HG03342 (cell line): ENCODE measurements around the gene REEP3.
"Not testable (repeated sequence)": the region's sequence is repeated elsewhere in the genome, so short reads cannot be mapped to it uniquely, and the experiment has no call there.

Experiments used
- ATAC-seq: cut with Tn5 transposase; IDR thresholded peaks from one replicate; pipeline ENCODE4 v1.9.1; 2021; ENCODE audit warnings: mild to moderate bottlenecking, moderate library complexity; ENCODE audit not compliant: unreplicated experiment

The REEP3 gene

DNA sequence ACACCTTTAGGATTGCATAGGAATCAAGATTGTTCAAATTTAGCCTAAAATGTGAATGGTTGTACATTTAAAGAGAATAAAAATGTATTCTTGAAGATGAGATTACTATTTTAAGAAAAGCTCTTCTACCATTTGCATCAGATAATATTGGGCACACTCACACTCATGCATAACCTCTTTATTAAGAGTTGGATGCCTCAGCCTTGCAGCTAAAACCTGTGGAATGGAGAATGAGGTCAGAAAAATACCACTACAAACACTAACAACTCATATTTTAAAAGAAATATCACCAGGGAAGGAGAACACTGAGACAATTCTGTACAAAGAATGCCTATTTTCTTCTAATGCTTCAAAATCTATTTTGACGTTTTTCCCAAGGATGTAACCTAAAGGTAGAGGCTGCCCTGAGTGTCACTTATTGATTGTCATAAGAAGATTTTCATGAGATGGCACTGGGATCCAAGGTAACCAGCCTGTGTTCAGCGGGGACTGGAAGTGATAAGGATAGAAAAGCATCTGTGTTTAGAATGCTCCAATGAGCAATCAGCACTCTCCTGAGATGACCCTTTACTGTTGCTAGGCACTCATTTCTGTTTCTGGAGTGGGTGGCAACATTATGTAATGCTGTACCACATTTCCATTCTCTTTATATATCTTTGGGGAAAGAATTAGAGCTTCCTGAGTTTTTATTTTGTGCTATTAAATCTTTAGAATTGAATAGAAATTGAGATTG is 26.6 kb downstream of the REEP3 start:
- ATAC-seq: no peak

DNA sequence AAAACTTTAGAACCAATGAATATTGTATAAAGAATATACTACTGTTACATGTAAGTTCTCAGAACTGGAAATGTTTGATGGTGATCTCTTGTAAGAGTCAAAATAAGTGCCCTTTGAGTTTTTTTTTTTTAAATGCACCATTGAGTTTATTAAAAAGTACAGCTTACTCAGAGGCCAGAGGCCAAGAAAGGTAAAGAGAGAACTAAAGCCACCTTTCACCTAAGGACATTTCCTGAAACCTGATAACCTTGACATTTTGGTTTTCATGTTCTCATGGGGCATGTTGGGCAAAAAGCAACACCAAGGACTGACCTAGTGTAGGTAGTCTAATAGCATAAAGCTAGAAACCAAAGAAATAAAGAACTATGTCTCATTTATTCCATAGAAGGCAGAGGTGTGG is 27.7 kb downstream of the REEP3 start:
- ATAC-seq: no peak

DNA sequence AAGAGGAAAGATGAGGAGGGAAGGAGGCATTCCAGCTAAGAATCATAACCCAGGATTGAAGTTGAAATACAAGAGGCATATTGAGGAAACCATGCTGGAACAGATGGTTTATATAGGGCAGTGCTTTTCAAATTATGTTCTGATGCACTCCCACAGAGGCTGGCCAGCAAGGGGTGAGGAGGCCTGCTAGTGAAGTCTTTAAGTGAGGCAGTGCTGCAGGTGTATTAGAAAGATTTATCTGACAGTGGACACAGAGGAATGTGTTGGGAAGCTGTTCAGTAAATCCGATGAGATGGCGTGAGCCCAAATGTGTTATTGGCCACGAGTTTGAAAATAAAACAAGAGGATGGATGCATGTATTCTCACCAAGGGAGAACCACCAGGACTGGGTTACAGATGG is 28.6 kb downstream of the REEP3 start:
- no peak for ATAC-seq

DNA sequence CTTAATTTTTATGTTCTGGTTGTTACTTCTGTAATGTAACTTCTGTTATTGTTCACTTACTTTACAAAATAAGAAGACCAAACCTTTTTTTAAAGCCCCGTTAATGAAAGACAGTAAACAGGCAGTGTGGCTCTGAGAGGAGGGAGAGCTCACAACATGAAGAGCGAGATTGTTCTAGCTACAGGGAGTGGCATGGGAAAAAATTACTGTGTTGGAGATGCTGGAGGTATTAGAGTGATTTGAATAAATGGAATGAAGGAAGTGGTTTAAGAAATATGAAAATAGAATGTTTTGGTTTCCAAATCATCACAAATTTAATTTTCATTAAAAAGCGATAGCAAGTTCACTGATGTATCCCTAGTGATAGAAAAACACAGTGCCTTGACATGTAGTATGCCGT is 31.8 kb downstream of the REEP3 start:
- no peak for ATAC-seq

DNA sequence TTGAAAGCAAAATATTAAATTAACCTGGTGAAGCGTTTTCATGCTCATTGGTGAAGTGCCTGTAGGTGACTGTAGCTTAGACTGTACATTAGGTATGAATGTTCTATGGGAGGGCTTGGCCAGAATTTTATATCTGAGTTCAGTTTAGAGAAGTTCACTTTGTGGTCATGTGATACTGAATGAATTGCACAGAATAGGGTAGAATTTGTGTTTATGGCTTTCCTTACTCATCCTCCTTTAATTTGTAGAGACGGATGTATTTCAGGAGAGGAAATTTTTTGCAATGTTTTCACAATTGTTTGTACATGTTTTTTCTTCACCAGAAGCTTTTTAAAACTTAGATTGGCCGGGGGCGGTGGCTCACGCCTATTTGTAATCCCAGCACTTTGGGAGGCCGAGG is 32.3 kb downstream of the REEP3 start:
- ATAC-seq: no peak

DNA sequence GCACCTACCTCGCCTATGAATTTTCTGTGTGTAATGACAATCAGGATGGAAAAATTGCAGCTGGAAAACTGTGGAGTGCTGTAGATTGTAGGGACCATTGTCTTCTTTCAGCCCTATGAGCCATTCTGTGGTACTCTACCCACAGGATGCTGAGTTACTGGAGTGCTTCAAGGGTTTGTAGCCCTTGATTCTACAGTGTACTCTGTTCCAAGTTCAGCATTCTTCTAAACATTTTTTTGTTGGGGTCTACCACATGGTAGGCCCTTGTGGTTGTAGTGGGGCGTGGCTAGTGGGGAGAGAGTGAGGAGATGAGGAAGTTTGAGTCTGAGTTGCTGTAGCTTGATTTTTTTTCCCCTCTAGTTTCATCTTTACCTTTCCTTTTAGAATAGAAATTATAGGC is 33.5 kb downstream of the REEP3 start:
- peak; percentile 96 for ATAC-seq

DNA sequence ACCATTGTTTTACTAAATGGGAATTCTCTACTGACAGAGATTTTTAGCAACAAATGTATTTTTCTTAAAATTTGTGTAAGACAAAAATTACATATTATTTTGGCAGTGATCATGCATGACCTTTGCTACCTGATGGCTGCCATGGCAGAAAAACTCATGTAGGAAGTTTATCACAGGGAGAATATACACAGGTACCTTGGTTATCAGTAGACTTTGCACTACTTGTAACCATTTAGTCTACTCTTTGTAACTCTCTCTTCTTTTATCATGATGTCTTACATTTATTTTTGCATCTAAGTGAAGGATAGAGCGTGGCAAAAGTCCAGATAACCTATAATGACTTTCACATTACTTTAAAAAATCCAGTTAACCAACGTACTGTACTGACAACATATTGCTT is 34.1 kb downstream of the REEP3 start:
- no peak for ATAC-seq

DNA sequence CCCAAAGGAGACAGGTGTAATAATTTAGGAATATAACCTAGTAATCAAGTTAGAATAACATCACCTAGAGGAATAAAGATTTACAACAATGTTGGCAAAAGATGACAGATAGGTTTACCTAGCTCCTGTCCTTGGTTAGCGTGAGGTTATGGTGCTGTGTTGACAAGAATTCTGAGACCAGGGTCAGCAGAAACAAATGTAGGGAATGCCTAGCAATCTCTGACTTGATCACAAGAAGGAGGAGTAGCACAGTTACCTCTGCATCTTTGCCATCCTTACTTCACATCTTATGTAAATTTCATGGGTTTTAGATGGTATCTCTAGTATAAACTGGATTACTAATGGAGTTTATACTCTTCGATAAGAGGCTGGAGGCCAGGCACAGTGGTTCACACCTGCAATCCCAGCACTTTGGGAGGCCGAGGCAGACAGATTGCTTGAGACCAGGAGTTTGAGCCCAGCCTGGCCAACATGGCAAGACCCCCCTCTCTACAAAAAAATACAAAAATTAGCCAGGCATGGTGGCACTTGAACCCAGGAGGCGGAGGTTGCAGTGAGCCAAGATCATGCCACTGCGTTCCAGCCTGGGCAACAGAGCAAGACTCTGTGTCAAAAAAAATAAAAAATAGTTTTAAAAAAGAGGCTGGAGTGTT is 37.1 kb downstream of the REEP3 start:
- ATAC-seq: no peak

DNA sequence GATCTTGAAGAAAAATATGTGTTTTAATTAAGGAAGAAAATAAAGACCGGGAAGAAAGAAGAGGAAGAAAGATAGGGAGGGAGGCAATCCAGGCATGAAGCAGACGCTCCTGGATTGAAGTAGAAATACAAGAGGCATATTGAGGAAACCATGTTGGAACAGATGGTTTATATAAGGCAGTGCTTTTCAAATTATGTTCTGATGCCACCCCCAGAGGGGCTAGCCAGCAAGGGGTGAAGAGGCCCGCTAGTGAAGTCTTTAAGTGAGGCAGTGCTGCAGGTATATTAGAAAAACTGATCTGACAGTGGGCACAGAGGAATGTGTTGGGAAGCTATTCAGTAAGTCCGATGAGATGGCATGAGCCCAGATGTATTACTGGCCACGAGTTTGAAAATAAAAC is 40.1 kb downstream of the REEP3 start:
- ATAC-seq: no peak

DNA sequence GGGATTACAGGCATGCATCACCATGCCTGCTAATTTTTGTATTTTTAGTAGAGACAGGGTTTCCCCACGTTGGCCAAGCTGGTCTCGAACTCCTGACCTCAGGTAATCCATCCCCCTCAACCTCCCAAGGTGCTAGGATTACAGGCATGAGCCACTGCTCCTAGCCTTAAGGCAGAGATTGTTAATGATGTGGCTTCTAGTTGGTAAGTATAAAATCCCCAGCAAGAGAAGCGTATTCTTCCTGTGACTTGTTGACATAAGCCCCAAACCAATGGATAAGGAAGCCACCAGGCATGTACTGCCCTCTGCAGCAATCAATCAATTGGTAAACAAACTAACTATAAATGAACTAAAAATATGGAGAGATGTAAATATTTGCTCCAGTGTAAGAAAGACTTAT is 41.2 kb downstream of the REEP3 start:
- ATAC-seq: no peak

DNA sequence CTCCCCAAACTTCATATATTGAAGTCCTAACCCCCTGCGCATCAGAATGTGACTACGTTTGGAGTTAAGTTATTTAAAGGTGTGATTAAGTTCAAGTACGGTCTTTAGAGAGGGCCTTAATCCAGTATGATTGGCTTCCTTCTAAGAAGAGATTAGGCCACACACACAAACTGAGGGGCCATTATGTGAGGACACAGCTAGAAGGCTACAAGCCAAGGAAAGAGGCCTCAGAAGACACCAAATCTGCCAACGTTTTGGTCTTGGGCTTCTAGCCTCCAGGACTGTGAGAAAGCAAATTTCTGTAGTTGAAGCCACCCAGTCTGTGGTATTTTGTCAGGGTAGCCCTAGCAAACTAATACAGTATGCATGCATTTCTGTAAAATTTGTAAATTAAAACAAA is 41.7 kb downstream of the REEP3 start:
- no peak for ATAC-seq

DNA sequence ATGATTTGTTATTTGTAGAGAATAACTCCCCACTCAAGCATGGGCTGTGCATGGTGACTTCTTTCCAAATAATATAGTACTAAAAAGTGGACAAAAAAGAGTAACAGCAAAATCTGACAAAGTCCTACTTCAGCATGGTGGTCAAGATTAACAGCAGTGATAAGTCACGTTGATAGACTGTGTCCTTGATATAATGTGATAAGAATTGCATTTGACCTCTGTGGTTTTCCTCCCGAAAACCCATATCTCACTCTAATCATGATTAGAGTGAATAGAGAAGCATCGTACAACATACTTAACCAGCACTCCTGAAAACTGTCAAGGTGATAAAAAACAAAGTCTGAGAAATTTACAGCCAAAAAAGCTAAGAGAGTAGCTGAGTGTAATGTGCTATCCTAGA is 42.4 kb downstream of the REEP3 start:
- ATAC-seq: no peak

DNA sequence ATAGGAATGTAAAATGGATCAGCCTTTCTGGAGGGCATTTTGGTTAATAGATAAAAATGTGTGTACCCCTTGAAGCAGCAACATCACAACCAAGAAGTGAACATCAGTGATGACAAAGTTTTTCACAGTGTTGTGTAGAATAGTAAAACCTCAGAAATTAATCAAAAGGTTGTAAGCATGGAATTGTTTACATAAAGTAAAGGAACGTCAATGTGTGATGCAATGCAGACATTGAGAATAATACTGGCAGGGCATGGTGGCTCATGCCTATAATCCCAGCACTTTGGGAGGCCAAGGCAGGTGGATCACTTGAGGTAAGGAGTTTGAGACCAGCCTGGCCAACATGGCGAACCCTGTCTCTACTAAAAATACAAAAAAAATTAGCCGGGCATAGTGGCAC is 43.5 kb downstream of the REEP3 start:
- not testable (repeated sequence) for ATAC-seq

DNA sequence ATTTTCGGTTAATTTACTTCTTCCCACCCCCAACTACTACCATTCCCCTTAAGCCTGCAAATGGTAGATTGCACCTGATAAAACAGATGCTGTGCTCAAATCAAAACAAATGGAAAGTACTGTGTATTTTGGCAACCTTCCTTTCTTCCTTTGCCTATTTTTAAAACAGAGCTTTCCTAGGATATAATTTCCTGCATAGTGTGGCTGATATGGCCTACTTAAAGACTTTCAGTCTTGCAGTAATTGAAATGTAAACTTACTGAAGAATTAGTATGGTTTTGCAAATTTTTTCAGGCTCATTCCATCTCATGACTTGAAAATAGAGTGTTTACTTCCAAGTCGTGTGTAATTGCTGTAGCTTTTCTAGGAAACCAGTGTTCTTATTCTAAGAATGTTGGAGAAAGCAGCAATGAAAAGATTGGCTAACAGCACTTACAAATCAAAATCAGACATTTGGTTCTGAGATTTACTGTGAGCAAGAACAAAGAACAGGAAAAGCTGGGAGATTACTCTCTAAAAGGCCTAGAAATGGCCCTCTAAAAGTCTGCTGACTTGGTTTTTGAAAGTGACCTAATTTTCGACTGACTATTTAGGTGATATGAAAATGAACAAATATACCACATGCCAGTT is 52.0 kb downstream of the REEP3 start:
- no peak for ATAC-seq

DNA sequence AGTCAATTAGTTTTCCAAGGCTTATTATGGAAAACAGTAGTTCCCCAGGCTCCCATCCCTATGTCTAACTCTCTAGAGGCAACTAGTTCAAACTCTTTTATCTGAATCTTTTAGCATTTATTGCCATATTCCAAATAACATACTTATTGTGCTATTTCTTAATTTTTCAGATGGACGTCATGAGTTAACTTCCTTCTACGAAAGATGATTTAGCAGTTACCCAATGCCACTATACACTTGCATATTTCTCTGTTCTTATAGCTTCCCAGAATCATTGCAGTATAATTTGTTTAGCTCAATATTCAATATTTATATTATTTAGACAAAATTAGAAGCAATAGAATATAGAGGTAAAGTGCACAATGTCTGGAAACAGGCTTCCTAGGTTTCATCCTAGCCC is 52.8 kb downstream of the REEP3 start:
- no peak for ATAC-seq

DNA sequence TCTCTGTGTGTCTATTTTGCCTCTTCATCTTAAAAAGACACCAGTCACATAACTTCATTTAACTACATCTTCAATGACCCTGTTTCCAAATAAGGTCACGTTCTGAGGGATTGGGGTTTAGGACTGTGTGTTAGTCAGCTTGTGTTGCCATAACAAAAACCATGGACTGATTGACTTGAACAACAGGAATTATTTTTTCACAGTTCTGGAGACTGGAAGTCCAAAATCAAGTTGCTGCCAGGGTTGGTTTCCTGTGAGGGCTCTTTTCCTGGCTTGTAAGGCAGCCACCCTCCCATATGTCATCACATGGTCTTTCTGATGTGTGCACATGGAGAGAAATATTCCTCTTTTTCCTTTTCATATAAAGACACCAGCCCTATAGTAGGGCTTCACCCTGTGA is 55.3 kb downstream of the REEP3 start:
- ATAC-seq: no peak

DNA sequence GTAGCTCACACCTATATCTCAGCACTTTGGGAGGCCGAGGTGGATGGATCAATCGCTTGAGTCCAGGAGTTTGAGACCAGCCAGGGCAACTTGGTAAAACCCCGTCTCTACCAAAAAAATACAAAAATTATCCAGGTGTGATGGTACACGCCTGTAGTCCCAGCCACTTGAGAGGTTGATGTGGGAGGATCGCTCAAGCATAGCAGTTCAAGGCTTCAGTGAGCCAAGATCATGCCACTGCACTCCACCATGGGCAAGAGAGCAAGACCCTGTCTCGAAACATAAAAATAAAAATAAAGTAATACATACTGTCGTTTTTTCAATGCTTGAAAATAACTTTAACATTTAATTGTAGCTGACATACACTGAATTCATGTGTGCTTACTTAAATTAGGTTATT is 57.3 kb downstream of the REEP3 start:
- ATAC-seq: no peak

DNA sequence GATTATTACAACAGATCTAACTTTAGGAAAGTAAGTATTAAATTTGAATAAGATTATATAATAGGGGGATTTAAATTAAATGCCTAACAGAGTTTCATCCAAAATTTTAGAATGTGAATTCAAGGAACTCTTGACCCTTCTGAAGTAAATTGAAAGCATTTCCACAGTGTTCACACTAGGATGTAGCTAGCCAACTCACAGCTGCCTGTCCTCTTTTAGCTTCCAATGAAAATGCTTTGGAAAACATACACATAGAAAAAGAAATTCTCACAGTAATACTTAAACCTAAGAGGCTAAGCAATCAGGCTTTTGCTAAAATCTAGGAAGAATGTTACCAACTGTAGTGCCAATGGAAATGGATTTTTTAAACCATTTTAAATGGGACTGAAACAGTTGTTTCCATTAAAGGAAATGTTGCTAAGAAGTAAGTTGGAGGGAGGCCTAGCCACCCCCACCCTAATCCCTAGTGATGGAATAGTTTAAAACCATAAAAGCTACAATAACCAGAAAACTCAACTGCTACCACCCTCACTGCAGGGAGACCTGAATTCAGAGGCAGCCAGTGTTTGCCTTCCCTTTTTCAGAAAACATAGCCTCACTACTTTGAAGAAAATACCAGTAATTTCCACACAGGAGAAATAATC is 58.3 kb downstream of the REEP3 start:
- ATAC-seq: no peak

DNA sequence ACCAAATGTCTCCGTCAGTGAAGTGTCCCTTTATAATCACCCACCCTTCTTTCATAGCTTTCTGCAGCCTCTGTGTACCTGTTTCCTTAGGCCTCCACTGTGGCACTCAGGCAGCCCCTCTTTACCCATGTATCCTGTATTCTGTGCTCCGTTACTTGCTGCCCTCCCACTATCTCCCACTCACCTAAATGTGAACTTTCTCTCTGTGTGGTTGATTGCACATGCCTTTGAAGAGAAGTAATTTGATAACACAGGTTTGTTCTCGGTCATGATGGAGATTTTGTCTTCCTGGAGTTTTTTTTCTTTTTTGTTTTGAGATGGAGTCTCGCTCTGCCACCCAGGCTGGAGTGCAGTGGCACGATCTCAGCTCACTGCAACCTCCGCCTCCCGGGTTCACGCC is 61.5 kb downstream of the REEP3 start:
- no peak for ATAC-seq

DNA sequence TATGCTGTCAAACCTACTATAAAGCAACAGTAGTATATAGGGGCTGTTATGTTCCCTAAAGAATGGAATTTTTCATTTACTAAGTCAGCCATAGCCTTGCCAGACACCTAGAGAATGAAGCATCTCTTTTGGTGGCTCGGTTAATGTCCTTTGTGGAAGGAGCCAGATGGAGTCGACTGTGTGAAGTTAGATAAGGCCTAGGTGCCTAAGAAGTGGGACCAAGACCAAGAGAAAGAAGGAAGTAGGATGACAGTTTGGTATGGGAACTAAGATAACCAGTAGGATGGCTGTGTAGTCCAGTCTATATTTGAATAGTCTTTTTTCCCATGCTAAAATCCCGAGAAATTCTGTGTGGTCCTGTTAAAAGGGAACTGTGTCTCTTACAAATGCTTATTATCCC is 62.2 kb downstream of the REEP3 start:
- ATAC-seq: no peak

DNA sequence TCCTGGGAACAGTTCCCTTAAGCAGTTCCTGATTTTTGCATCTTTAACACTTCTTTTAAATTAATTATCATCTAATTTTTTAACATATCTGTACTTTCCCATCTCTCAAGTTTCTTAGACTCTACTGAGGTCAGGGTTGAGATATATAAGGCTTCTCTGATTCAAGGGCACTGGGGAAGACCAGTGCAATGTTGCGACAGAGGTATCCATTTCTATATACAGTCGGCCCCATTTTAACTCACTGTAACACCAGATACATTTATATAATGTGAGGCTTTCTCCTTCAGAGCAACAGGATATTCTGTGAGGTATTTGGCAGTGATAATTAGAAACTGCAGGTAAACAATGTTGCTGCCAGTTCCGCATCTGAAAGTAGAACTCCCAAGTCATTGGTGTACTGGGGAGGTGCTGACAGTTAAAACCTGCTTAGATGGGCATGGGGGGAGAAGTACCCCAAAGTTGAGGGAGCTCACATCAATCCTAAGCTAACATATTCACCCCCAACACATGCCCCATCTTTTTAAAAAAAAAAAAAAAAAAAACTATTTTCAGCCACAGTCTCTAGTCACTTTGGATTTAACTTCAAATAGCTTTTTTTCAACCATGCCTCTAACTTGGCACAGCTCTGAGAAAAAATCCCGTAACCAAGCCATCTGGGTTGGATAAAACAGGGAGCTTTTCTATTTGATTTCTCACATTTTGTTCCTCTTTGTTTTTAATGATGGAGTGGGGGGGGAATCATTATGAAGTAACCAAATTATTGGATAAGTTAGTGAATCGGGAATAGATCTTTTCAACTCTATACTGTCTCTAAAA is 62.9 kb downstream of the REEP3 start:
- no peak for ATAC-seq
